Body of pancreas (tissue), 4 donors: ENCODE measurements around the gene LTBP2. TPM values are rescaled to one million over a fixed set of nuclear protein-coding genes. Genes with fewer than 3 reads are reported as not detected.
"Not testable (repeated sequence)": the region's sequence is repeated elsewhere in the genome, so short reads cannot be mapped to it uniquely, and the experiment has no call there.

Experiments
- ATAC-seq: fragments of 150-250 bp; one replicate; pipeline ENCODE4 v1.9.1; 2016
- DNase-seq, 4 donors: peaks; one replicate each; pipeline ENCODE4 v3.0.0-alpha.2; 2019
- H3K27ac ChIP-seq, 4 donors: fragments of 200-600 bp; sonication (generic); 1 replicate in 3 of 4; 2 replicates in 1 of 4; pipeline versions ENCODE4 v1.5.1 to v1.6.1; 2016 to 2019; ENCODE audit warnings: mild to moderate bottlenecking in 1 of 4, mixed read lengths in 1 of 4, moderate library complexity in 1 of 4
- H3K27me3 ChIP-seq, 2 donors: fragments of 200-600 bp; sonication (generic); one replicate each; pipeline ENCODE4 v1.6.0; 2016; ENCODE audit warnings: mild to moderate bottlenecking in 1 of 2
- H3K36me3 ChIP-seq, 2 donors: fragments of 200-600 bp; sonication (generic); replicated peaks in 1 of 2; 2 replicates each; pipeline ENCODE4 v1.5.1; 2016; ENCODE audit warnings: low read depth in 2 of 2; ENCODE audit not compliant: insufficient read depth in 1 of 2
- H3K4me1 ChIP-seq: fragments of 200-600 bp; sonication (generic); one replicate; pipeline ENCODE4 v1.6.0; 2016
- H3K4me3 ChIP-seq, 2 donors: fragments of 200-600 bp; sonication (generic); 1 replicate in 1 of 2; 2 replicates in 1 of 2; pipeline ENCODE4 v1.5.1; 2016 to 2019
- H3K9me3 ChIP-seq, 3 donors: fragments of 200-600 bp; sonication (generic); 1 replicate in 2 of 3; 2 replicates in 1 of 3; pipeline ENCODE4 v1.5.1; 2016
- CTCF ChIP-seq, 7 experiments: fragments of 450-650 bp in 4 of 7; fragments of 200-600 bp in 3 of 7; sonication (generic) in 3 of 7; IDR thresholded peaks; one replicate each; pipeline ENCODE4 v1.5.1; 2016 to 2019; ENCODE audit warnings: antibody characterized with exemption in 7 of 7
- POLR2A ChIP-seq, 3 donors: fragments of 450-650 bp; IDR thresholded peaks; one replicate each; pipeline ENCODE4 v1.6.1; 2016; ENCODE audit warnings: antibody characterized with exemption in 3 of 3, mild to moderate bottlenecking in 2 of 3
- WGBS, 2 donors: methylation state at CpG; one replicate each; pipeline ENCODE4 v1.1.5; 2017; 5-methylcytosine and 5-hydroxymethylcytosine counted together
- intact Hi-C: fragments of 100-400 bp; cut with DNase I; formaldehyde crosslinking; loops from one replicate; pipeline ENCODE4 v1.15.1; 2023
- total RNA-seq, 2 donors: library from RNA; depleted of rRNA; stranded (reverse); fragments of >200 nt; gene quantifications; one replicate each; pipeline ENCODE4 v1.1.0, GENCODE V29; 2016

LTBP2 gene
- total RNA-seq, 2 donors from 2014 or later = 15.8 to 20.4 TPM

- Histone ChIP-seq H3K36me3 (no peaks in the 10 kb centered on the region), H3K4me3 (no peak overlapping the region), H3K27me3 (no peaks in the 10 kb centered on the region), H3K27ac (no peak overlapping the region), H3K4me1 (no peaks in the 10 kb centered on the region), H3K9me3 (no peaks in the 10 kb centered on the region)
- DNase-seq = no peak
- 80 to 88% methylated on average over 11 of the region's 11 CpGs for WGBS, 2 donors
- intact Hi-C loops = no loop called here
- TF ChIP-seq POLR2A (IDR thresholded peaks at IDR 0.05) (no peak), CTCF (IDR thresholded peaks at IDR 0.05) (no peak)
- ATAC-seq = no peak
Measured at GRCh38 chr14:74538411-74539391, 73.3 kb downstream of the LTBP2 start.

- 92 to 95% methylated on average over 3 of the region's 3 CpGs for WGBS, 2 donors
- ATAC-seq, intact Hi-C loops: not testable (repeated sequence)
Measured at GRCh38 chr14:74536336-74536735, 75.7 kb downstream of the LTBP2 start.

GRCh38 chr14:74535756-74536325 lies 76.2 kb downstream of the LTBP2 start:
- DNase-seq (no peak), ATAC-seq (no peak)
- Histone ChIP-seq H3K9me3 (no peaks in the 10 kb centered on the region), H3K4me3 (no peak overlapping the region), H3K27me3 (no peaks in the 10 kb centered on the region), H3K36me3 (no peaks in the 10 kb centered on the region), H3K27ac (no peak overlapping the region), H3K4me1 (no peaks in the 10 kb centered on the region)
- intact Hi-C loops = no loop called here
- TF ChIP-seq CTCF (IDR thresholded peaks at IDR 0.05) (no peak), POLR2A (IDR thresholded peaks at IDR 0.05) (no peak)
- WGBS, 2 donors = 63 to 69% methylated on average over 9 to 10 of the region's 10 CpGs

More at GRCh38 chr14:74536336-74536735, 75.7 kb downstream of the LTBP2 start:
- H3K36me3 ChIP-seq, H3K27me3 ChIP-seq, H3K4me1 ChIP-seq, H3K4me3 ChIP-seq, DNase-seq, H3K9me3 ChIP-seq, H3K27ac ChIP-seq: not testable (repeated sequence)

GRCh38 chr14:74533576-74533975 lies 78.5 kb downstream of the LTBP2 start:
- Histone ChIP-seq H3K9me3 (no peaks in the 10 kb centered on the region), H3K4me1 (no peaks in the 10 kb centered on the region), H3K36me3 (no peaks in the 10 kb centered on the region), H3K27ac (no peak overlapping the region), H3K4me3 (no peak overlapping the region), H3K27me3 (no peaks in the 10 kb centered on the region)
- ATAC-seq (no peak), DNase-seq (no peak)
- TF ChIP-seq POLR2A (IDR thresholded peaks at IDR 0.05) = no peak
- no peak for TF ChIP-seq CTCF (IDR thresholded peaks at IDR 0.05)
- intact Hi-C loops = no loop called here
- WGBS, 2 donors = 81 to 86% methylated on average over 4 to 7 of the region's 7 CpGs

- WGBS, 2 donors = 78 to 93% methylated on average over 5 to 10 of the region's 10 CpGs
- Histone ChIP-seq H3K9me3 (no peaks in the 10 kb centered on the region), H3K4me1 (no peaks in the 10 kb centered on the region), H3K27ac (no peak overlapping the region), H3K36me3 (no peaks in the 10 kb centered on the region), H3K4me3 (no peak overlapping the region), H3K27me3 (no peaks in the 10 kb centered on the region)
- no peak for TF ChIP-seq POLR2A (IDR thresholded peaks at IDR 0.05)
- no peak for TF ChIP-seq CTCF (IDR thresholded peaks at IDR 0.05)
- ATAC-seq (no peak), DNase-seq (no peak)
- intact Hi-C loops = no loop called here
Measured at GRCh38 chr14:74532246-74532645, 79.8 kb downstream of the LTBP2 start.
